CD4-positive, alpha-beta T cell (primary cell): Measurements from ENCODE around the gene DKKL1. TPM values are rescaled to one million over a fixed set of nuclear protein-coding genes. Genes with fewer than 3 reads are reported as not detected.
A peak's percentile ranks its signal among the peaks of the same experiment; 100 is the strongest.

Source experiments
- ATAC-seq: fragments of 200-7000 bp; cut with Tn5 transposase; one replicate; pipeline ENCODE4 v1.10.0; 2022; ENCODE audit warnings: mild to moderate bottlenecking; ENCODE audit not compliant: poor library complexity
- CTCF ChIA-PET: fragments of 350-600 bp; sonication (Branson Sonifier 250); formaldehyde crosslinking; loops from one replicate; lab custom pipeline; 2021; ENCODE audit warnings: antibody characterized with exemption, inconsistent platforms; lab: Charles Lee
- POLR2A ChIA-PET: fragments of 350-600 bp; sonication (Branson Sonifier 250); formaldehyde crosslinking; loops from one replicate; lab custom pipeline; 2021; ENCODE audit warnings: antibody characterized with exemption, inconsistent platforms; lab: Charles Lee
- DNase-seq, 14 experiments: peaks; one replicate each; pipeline ENCODE4 v3.0.0-alpha.2; 2013 to 2020; ENCODE audit warnings: mixed read lengths in 2 of 14
- H3K27ac ChIP-seq, 2 donors: one replicate each; pipeline versions ENCODE4 v1.5.1 to v1.7.0; 2013; ENCODE audit warnings: low read length in 2 of 2, low read depth in 1 of 2, mild to moderate bottlenecking in 1 of 2
- H3K27me3 ChIP-seq, 2 experiments: 1 replicate in 1 of 2; 2 replicates in 1 of 2; pipeline versions ENCODE4 v1.6.1 to v1.7.0; 2013; ENCODE audit warnings: low read length in 2 of 2, control low read depth in 1 of 2, mild to moderate bottlenecking in 1 of 2, moderate library complexity in 1 of 2; ENCODE audit not compliant: insufficient read depth in 2 of 2, control insufficient read depth in 1 of 2
- H3K36me3 ChIP-seq: one replicate; pipeline ENCODE4 v1.6.1; 2013; ENCODE audit warnings: low read length, control low read depth; ENCODE audit not compliant: insufficient read depth
- H3K4me1 ChIP-seq: one replicate; pipeline ENCODE4 v1.6.1; 2013; ENCODE audit warnings: low read length, control low read depth; ENCODE audit not compliant: insufficient read depth
- H3K4me3 ChIP-seq: one replicate; pipeline ENCODE4 v1.5.1; 2013; ENCODE audit warnings: mild to moderate bottlenecking, low read length, moderate library complexity
- H3K9me3 ChIP-seq, 2 experiments: 1 replicate in 1 of 2; 2 replicates in 1 of 2; pipeline versions ENCODE4 v1.6.1 to v1.7.0; 2013; ENCODE audit warnings: low read length in 2 of 2, mild to moderate bottlenecking in 2 of 2, control low read depth in 1 of 2, moderate library complexity in 1 of 2; ENCODE audit not compliant: control insufficient read depth in 1 of 2, insufficient read depth in 1 of 2
- H3K27ac Mint-ChIP-seq: one replicate; pipeline ENCODE4 v1.8.0; 2020; ENCODE audit warnings: mixed read lengths
- H3K27me3 Mint-ChIP-seq: one replicate; pipeline ENCODE4 v1.8.0; 2021; ENCODE audit warnings: mixed read lengths
- H3K36me3 Mint-ChIP-seq: one replicate; pipeline ENCODE4 v1.8.0; 2021; ENCODE audit warnings: low read depth, mixed read lengths
- H3K4me1 Mint-ChIP-seq: one replicate; pipeline ENCODE4 v1.8.0; 2021; ENCODE audit warnings: low read depth, mixed read lengths
- H3K4me3 Mint-ChIP-seq: one replicate; pipeline ENCODE4 v1.8.0; 2020; ENCODE audit warnings: mild to moderate bottlenecking, mixed read lengths
- H3K9me3 Mint-ChIP-seq: one replicate; pipeline ENCODE4 v1.8.0; 2020; ENCODE audit warnings: mixed read lengths
- CTCF ChIP-seq: fragments of 200-600 bp; IDR thresholded peaks from one replicate; pipeline ENCODE4 v1.8.0; 2022; ENCODE audit warnings: antibody characterized with exemption, mild to moderate bottlenecking
- intact Hi-C, 2 experiments: fragments of 100-400 bp; cut with DNase I in 1 of 2; cut with micrococcal nuclease in 1 of 2; formaldehyde crosslinking; loops; one replicate each; pipeline versions ENCODE4 v1.15.1 to v1.9.0; 2023 to 2025; cut with DNase I, micrococcal nuclease
- total RNA-seq, 174 experiments: library from RNA in 2 of 174; stranded (reverse) in 2 of 174; gene quantifications; one replicate each; pipeline ENCODE4 v1.2.3 and lab custom pipeline; 2021 to 2026

DKKL1 gene
- total RNA-seq, 2 experiments from 2014 or later = not detected

GRCh38 chr19:49421878-49422202 lies 58.2 kb downstream of the DKKL1 start:
- ChIA-PET CTCF (interaction anchor here (0.6 to 1.2 kb wide), 4 partner anchors 12 to 48 kb away, joined by 3 to 6 read pairs (median 4); no protein-coding TSS in a partner anchor), POLR2A (interaction anchor here (4.2 kb wide), 1 partner anchor 11 kb away, joined by 20 read pairs; no protein-coding TSS in a partner anchor)
- intact Hi-C loops = loop anchor here in 1 of 2 experiments (1.0 to 2.0 kb wide), 2 partner anchors 13 to 30 kb away; no protein-coding TSS in a partner anchor
- Mint-ChIP-seq H3K36me3 (no peaks in the 10 kb centered on the region), H3K4me1 (peaks cover 59% of the 10 kb centered on the region), H3K4me3 (peak overlapping the region; percentile 79), H3K9me3 (no peaks in the 10 kb centered on the region), H3K27ac (no peak overlapping the region), H3K27me3 (peaks cover 85% of the 10 kb centered on the region)
- ATAC-seq = no peak
- H3K27ac ChIP-seq = no peak overlapping the region
- TF ChIP-seq CTCF = no peak
- H3K4me3 ChIP-seq = no peak overlapping the region
- no peak for DNase-seq
- H3K36me3 ChIP-seq = no peaks in the 10 kb centered on the region
- peaks cover 0 to 21% of the 10 kb centered on the region in 2 experiments for H3K9me3 ChIP-seq
- peaks cover 50% of the 10 kb centered on the region for H3K4me1 ChIP-seq
- H3K27me3 ChIP-seq = peaks cover 68 to 88% of the 10 kb centered on the region in 2 experiments

GRCh38 chr19:49422407-49423070 lies 58.9 kb downstream of the DKKL1 start:
- Histone ChIP-seq H3K4me1 (peaks cover 53% of the 10 kb centered on the region), H3K27ac (no peak overlapping the region), H3K36me3 (no peaks in the 10 kb centered on the region), H3K27me3 (peaks cover 74 to 94% of the 10 kb centered on the region in 2 experiments), H3K9me3 (peaks cover 0 to 25% of the 10 kb centered on the region in 2 experiments), H3K4me3 (peak overlapping the region; percentile 30)
- H3K4me1 Mint-ChIP-seq = peaks cover 62% of the 10 kb centered on the region
- H3K36me3 Mint-ChIP-seq = no peaks in the 10 kb centered on the region
- TF ChIP-seq CTCF = peak; percentile 45
- H3K27me3 Mint-ChIP-seq = peaks cover 88% of the 10 kb centered on the region
- peak; percentile 66 for ATAC-seq
- POLR2A ChIA-PET = interaction anchor here (4.2 kb wide), 1 partner anchor 12 kb away, joined by 20 read pairs; no protein-coding TSS in a partner anchor
- CTCF ChIA-PET = interaction anchor here (0.6 to 1.2 kb wide), 4 partner anchors 11 to 48 kb away, joined by 3 to 6 read pairs (median 4); no protein-coding TSS in a partner anchor
- no peaks in the 10 kb centered on the region for H3K9me3 Mint-ChIP-seq
- intact Hi-C loops = loop anchor here in 1 of 2 experiments (2.0 kb wide), 1 partner anchor 14 kb away; no protein-coding TSS in a partner anchor
- peak in 10 of 14 experiments; percentile 25 to 76 (median 42) for DNase-seq
- peak overlapping the region; percentile 82 for H3K4me3 Mint-ChIP-seq
- no peak overlapping the region for H3K27ac Mint-ChIP-seq

- peak within 1 kb of the TSS; percentile 30 for H3K4me3 ChIP-seq
- intact Hi-C loops = loop anchor here in 1 of 2 experiments (2.0 kb wide), 1 partner anchor 15 kb away; no protein-coding TSS in a partner anchor
- CTCF ChIA-PET = interaction anchor here (0.8 kb wide), 1 partner anchor 47 kb away, joined by 4 read pairs; no protein-coding TSS in a partner anchor
- Mint-ChIP-seq H3K36me3 (no peaks in the 10 kb centered on the region), H3K27me3 (peaks cover 94% of the 10 kb centered on the region), H3K9me3 (no peaks in the 10 kb centered on the region), H3K4me3 (peak within 1 kb of the TSS; percentile 85), H3K27ac (peak within 1 kb of the TSS; percentile 3), H3K4me1 (peaks cover 68% of the 10 kb centered on the region)
- H3K9me3 ChIP-seq = peaks cover 0 to 32% of the 10 kb centered on the region in 2 experiments
- peaks cover 61% of the 10 kb centered on the region for H3K4me1 ChIP-seq
- no peak within 1 kb of the TSS for H3K27ac ChIP-seq
- no peaks in the 10 kb centered on the region for H3K36me3 ChIP-seq
- H3K27me3 ChIP-seq = peaks cover 82 to 96% of the 10 kb centered on the region in 2 experiments
- ATAC-seq = no peak
- DNase-seq = no peak
- POLR2A ChIA-PET = interaction anchor here (0.8 kb wide), 1 partner anchor 343 kb away, joined by 3 read pairs; no protein-coding TSS in a partner anchor
- no peak for TF ChIP-seq CTCF
Observed at GRCh38 chr19:49423071-49423984, 59.7 kb downstream of the DKKL1 start, which contains the start of gene PTH2. Gene PTH2 (minus strand): TSS chr19:49423441. CDS start chr19:49423339, 102 bp downstream.
